HepG2 (cell line): Measurements from ENCODE around the gene ARHGEF39. TPM values are rescaled to one million over a fixed set of nuclear protein-coding genes. Genes with fewer than 3 reads are reported as not detected.

ENCODE experiments used
- AHR ChIP-seq: IDR thresholded peaks from 2 replicates; pipeline ENCODE4 v1.6.1; 2018; ENCODE audit warnings: missing genetic modification reagents, missing compliant biosample characterization
- AKAP8 ChIP-seq: sonication (generic); formaldehyde crosslinking; IDR thresholded peaks from 2 replicates; pipeline ENCODE4 v1.5.1; 2020; ENCODE audit warnings: mild to moderate bottlenecking, missing genetic modification reagents
- HNRNPK ChIP-seq: fragments of 200-400 bp; formaldehyde crosslinking; IDR thresholded peaks from 2 replicates; pipeline ENCODE4 v1.6.1; 2018; ENCODE audit warnings: low read length, low read depth, moderate library complexity, mild to moderate bottlenecking; ENCODE audit not compliant: poor library complexity, severe bottlenecking
- HOXA5 ChIP-seq: sonication (generic); formaldehyde crosslinking; IDR thresholded peaks from 2 replicates; pipeline ENCODE4 v1.4.0; 2020; ENCODE audit warnings: missing genetic modification reagents
- MAFG ChIP-seq: sonication (generic); formaldehyde crosslinking; IDR thresholded peaks from 2 replicates; pipeline ENCODE4 v1.5.1; 2020; ENCODE audit warnings: mild to moderate bottlenecking, missing genetic modification reagents
- NFIB ChIP-seq: sonication (generic); formaldehyde crosslinking; IDR thresholded peaks from 2 replicates; pipeline ENCODE4 v1.9.0; 2021; ENCODE audit warnings: missing genetic modification reagents, mild to moderate bottlenecking, borderline replicate concordance
- PITX1 ChIP-seq: sonication (generic); formaldehyde crosslinking; IDR thresholded peaks from 2 replicates; pipeline ENCODE4 v1.5.1; 2020; ENCODE audit warnings: mild to moderate bottlenecking, missing genetic modification reagents
- SALL1 ChIP-seq: sonication (generic); formaldehyde crosslinking; IDR thresholded peaks from 2 replicates; pipeline ENCODE4 v1.8.0; 2022; ENCODE audit warnings: mild to moderate bottlenecking, missing genetic modification reagents
- SMAD3 ChIP-seq: sonication (generic); formaldehyde crosslinking; IDR thresholded peaks from 2 replicates; pipeline ENCODE4 v1.4.0; 2020; ENCODE audit warnings: missing genetic modification reagents
- TEAD2 ChIP-seq: sonication (generic); formaldehyde crosslinking; IDR thresholded peaks from 2 replicates; pipeline ENCODE4 v1.9.0; 2021; ENCODE audit warnings: missing genetic modification reagents
- ZC3H4 ChIP-seq: sonication (generic); formaldehyde crosslinking; IDR thresholded peaks from 2 replicates; pipeline ENCODE4 v1.4.0; 2020; ENCODE audit warnings: missing genetic modification reagents, borderline replicate concordance
- ZFP62 ChIP-seq: sonication (generic); formaldehyde crosslinking; IDR thresholded peaks from 2 replicates; pipeline ENCODE4 v1.4.0; 2020; ENCODE audit warnings: missing genetic modification reagents
- ZNF33B ChIP-seq: sonication (generic); formaldehyde crosslinking; IDR thresholded peaks from 2 replicates; pipeline ENCODE4 v1.5.1; 2020; ENCODE audit warnings: mild to moderate bottlenecking, missing genetic modification reagents
- ZNF383 ChIP-seq: sonication (generic); formaldehyde crosslinking; IDR thresholded peaks from 2 replicates; pipeline ENCODE4 v1.4.0; 2020; ENCODE audit warnings: missing genetic modification reagents, mild to moderate bottlenecking, borderline replicate concordance
- polyA plus RNA-seq, 8 experiments: library from polyadenylated mRNA; depleted of rRNA in 3 of 8; stranded (reverse) in 7 of 8; unstranded in 1 of 8; fragments of >200 nt; fragmentation: Illumina TruSeq in 4 of 8; extraction: Trizol in 4 of 8; gene quantifications; 2 replicates each; pipeline versions ENCODE4 v1.2.1 to v1.2.3, GENCODE V29; 2011 to 2016; ENCODE audit warnings: low read depth in 4 of 8, missing spikeins in 1 of 8, mixed read lengths in 1 of 8; ENCODE audit not compliant: insufficient read depth in 1 of 8
- total RNA-seq, 5 experiments: library from RNA; depleted of rRNA; stranded (reverse); fragments of >200 nt; fragmentation: Illumina TruSeq; extraction: Trizol; gene quantifications; 2 replicates each; pipeline ENCODE4 v1.2.3, GENCODE V29; 2016; ENCODE audit warnings: low read depth in 1 of 5
- TF ChIP-seq, protein P1 (sequence below): sonication (generic); formaldehyde crosslinking; IDR thresholded peaks from 2 replicates; pipeline ENCODE4 v1.4.0; 2020; ENCODE audit warnings: missing genetic modification reagents
- TF ChIP-seq, protein P2 (sequence below): sonication (generic); formaldehyde crosslinking; IDR thresholded peaks from 2 replicates; pipeline ENCODE4 v1.8.0; 2022; ENCODE audit warnings: mild to moderate bottlenecking, missing genetic modification reagents; ENCODE audit not compliant: insufficient replicate concordance
- TF ChIP-seq, protein P3 (sequence below): sonication (generic); formaldehyde crosslinking; IDR thresholded peaks from 2 replicates; pipeline ENCODE4 v1.5.0; 2020; ENCODE audit warnings: missing genetic modification reagents
- TF ChIP-seq, protein P4 (sequence below): sonication (generic); formaldehyde crosslinking; IDR thresholded peaks from 2 replicates; pipeline ENCODE4 v1.8.0; 2022; ENCODE audit warnings: missing genetic modification reagents, mild to moderate bottlenecking, moderate library complexity, borderline replicate concordance
- TF ChIP-seq, protein P5 (sequence below): IDR thresholded peaks from 2 replicates; pipeline ENCODE4 v1.6.1; 2012; ENCODE audit warnings: low read depth, low read length, improper control_type of control experiment

The ARHGEF39 gene
- total and polyA plus RNA-seq, 2 of the 13 experiments (the other 11 are each of a cell fraction or from before 2014, with no cell fraction given) = 11.2 to 12.3 TPM

DNA sequence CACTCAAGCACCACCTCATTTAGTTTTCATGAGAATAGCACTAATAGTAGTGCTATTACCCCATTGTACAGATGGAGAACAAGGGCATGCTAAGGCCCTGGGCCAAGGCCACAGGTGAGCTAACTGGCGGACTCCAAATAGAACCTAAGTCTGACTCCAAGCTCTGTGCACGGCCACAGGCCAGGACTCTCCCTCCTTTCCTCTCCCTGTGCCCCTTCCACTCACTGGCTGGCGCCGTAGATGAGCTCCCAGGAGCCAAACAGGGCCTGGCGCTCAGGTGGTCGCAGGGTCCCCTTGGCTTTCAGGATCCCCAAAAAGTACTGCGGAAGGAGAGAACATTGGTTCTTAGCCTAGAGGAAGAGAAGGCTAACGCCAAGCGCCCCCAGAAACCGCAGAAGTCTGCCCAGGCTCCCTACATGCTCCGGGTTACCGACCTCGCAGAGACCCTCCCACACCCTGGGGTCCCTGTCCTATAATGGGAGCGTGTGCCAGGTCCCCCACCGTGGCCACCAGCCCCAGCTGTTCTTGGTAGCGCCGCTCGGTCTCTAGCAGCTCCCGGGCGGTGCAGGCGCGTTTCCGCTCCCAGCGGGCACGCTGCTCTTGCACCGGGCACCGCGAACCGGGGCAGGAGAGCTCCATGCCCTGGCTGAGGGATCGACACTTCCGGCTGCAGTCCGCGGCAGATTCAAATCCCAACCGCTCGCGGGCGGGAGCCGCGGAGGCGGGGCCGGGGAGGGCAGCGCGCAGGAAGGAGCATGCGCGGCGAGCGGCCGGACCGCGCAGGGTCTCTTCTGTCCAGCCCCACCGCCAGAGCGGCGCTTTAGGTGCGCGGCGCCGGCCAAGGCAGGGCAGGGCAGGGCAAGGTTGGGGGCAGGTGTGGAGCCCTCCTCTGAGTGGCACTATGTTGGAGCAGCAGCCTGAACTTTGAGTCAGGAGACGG is at the start of gene ARHGEF39 (continued):
- TF ChIP-seq, protein P1, sequence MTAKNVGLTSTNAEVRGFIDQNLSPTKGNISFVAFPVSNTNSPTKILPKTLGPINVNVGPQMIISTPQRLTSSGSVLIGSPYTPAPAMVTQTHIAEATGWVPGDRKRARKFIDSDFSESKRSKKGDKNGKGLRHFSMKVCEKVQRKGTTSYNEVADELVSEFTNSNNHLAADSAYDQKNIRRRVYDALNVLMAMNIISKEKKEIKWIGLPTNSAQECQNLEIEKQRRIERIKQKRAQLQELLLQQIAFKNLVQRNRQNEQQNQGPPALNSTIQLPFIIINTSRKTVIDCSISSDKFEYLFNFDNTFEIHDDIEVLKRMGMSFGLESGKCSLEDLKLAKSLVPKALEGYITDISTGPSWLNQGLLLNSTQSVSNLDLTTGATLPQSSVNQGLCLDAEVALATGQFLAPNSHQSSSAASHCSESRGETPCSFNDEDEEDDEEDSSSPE (CRISPR knock-in tag) = peak; percentile 100
- TF ChIP-seq AHR (CRISPR knock-in tag) (peak; percentile 48; the same call in 1 of the 2 replicates), ZC3H4 (CRISPR knock-in tag) (no peak), SALL1 (CRISPR knock-in tag) (peak; percentile 85), ZNF383 (CRISPR knock-in tag) (peak; percentile 68; the same call in 1 of the 2 replicates), NFIB (CRISPR knock-in tag) (no peak), HNRNPK (peak; percentile 53), AKAP8 (0 out of 2 replicates have a peak, but pooled peaks have one; percentile 56), SMAD3 (CRISPR knock-in tag) (0 out of 2 replicates have a peak, but pooled peaks have one; percentile 37), ZFP62 (CRISPR knock-in tag) (no peak), HOXA5 (0 out of 2 replicates have a peak, but pooled peaks have one; percentile 32), PITX1 (peak; percentile 74), TEAD2 (CRISPR knock-in tag) (0 out of 2 replicates have a peak, but pooled peaks have one; percentile 56), MAFG (no peak), ZNF33B (CRISPR knock-in tag) (0 out of 2 replicates have a peak, but pooled peaks have one; percentile 56)
- TF ChIP-seq, protein P2, sequence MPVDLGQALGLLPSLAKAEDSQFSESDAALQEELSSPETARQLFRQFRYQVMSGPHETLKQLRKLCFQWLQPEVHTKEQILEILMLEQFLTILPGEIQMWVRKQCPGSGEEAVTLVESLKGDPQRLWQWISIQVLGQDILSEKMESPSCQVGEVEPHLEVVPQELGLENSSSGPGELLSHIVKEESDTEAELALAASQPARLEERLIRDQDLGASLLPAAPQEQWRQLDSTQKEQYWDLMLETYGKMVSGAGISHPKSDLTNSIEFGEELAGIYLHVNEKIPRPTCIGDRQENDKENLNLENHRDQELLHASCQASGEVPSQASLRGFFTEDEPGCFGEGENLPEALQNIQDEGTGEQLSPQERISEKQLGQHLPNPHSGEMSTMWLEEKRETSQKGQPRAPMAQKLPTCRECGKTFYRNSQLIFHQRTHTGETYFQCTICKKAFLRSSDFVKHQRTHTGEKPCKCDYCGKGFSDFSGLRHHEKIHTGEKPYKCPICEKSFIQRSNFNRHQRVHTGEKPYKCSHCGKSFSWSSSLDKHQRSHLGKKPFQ (CRISPR knock-in tag) = no peak
- TF ChIP-seq, protein P3, sequence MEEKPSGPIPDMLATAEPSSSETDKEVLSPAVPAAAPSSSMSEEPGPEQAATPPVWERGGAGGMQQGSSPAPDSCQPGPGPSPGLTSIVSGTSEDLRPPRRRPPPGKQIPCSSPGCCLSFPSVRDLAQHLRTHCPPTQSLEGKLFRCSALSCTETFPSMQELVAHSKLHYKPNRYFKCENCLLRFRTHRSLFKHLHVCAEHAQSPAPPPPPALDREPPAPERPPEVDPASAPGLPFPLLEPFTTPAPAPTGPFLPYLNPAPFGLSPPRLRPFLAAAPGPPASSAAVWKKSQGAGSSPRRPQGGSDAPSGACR (CRISPR knock-in tag) = peak; percentile 86; the same call in 1 of the 2 replicates
- TF ChIP-seq, protein P4, sequence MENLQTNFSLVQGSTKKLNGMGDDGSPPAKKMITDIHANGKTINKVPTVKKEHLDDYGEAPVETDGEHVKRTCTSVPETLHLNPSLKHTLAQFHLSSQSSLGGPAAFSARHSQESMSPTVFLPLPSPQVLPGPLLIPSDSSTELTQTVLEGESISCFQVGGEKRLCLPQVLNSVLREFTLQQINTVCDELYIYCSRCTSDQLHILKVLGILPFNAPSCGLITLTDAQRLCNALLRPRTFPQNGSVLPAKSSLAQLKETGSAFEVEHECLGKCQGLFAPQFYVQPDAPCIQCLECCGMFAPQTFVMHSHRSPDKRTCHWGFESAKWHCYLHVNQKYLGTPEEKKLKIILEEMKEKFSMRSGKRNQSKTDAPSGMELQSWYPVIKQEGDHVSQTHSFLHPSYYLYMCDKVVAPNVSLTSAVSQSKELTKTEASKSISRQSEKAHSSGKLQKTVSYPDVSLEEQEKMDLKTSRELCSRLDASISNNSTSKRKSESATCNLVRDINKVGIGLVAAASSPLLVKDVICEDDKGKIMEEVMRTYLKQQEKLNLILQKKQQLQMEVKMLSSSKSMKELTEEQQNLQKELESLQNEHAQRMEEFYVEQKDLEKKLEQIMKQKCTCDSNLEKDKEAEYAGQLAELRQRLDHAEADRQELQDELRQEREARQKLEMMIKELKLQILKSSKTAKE (CRISPR knock-in tag) = peak; percentile 82; the same call in 1 of the 2 replicates
- TF ChIP-seq, protein P5, sequence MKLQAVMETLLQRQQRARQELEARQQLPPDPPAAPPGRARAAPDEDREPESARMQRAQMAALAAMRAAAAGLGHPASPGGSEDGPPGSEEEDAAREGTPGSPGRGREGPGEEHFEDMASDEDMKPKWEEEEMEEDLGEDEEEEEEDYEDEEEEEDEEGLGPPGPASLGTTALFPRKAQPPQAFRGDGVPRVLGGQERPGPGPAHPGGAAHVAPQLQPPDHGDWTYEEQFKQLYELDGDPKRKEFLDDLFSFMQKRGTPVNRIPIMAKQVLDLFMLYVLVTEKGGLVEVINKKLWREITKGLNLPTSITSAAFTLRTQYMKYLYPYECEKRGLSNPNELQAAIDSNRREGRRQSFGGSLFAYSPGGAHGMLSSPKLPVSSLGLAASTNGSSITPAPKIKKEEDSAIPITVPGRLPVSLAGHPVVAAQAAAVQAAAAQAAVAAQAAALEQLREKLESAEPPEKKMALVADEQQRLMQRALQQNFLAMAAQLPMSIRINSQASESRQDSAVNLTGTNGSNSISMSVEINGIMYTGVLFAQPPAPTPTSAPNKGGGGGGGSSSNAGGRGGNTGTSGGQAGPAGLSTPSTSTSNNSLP = no peak
